NCI-H2196 treated with DMSO at 0.1 percent for 48 hours (cell line): ENCODE data around the gene PTPRR.
"Not testable (repeated sequence)": the region's sequence is repeated elsewhere in the genome, so short reads cannot be mapped to it uniquely, and the experiment has no call there.

Source experiments
- DNase-seq: peaks from one replicate; lab custom pipeline; 2025; ENCODE audit not compliant: unreplicated experiment; lab: John Stamatoyannopoulos, UW

PTPRR gene

GRCh38 chr12:70754330-70754741 lies 166.2 kb downstream of the PTPRR start:
- no peak for DNase-seq

DNA sequence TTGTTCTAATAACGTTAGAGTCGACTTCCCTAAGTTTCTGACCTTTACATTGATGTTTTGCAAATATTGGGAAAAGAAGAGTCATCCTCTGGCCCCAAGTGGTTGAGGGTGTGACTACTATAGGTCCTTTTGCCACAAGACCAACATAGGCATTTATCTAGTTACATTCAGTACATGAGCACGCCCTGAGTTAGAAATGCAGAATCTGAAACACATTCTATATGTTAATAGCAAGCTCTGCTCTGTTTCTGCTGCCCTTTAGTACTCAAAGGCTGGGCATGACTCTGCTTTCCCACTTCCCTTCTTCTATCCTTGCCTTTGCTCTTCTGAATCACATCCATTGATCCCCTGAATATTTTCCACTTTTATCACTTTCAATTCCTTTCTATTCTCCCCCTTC lies 168.2 kb downstream of the PTPRR start:
- DNase-seq = no peak

GRCh38 chr12:70749931-70750330 lies 170.6 kb downstream of the PTPRR start:
- no peak for DNase-seq

GRCh38 chr12:70748809-70749208 lies 171.7 kb downstream of the PTPRR start:
- no peak for DNase-seq

DNA sequence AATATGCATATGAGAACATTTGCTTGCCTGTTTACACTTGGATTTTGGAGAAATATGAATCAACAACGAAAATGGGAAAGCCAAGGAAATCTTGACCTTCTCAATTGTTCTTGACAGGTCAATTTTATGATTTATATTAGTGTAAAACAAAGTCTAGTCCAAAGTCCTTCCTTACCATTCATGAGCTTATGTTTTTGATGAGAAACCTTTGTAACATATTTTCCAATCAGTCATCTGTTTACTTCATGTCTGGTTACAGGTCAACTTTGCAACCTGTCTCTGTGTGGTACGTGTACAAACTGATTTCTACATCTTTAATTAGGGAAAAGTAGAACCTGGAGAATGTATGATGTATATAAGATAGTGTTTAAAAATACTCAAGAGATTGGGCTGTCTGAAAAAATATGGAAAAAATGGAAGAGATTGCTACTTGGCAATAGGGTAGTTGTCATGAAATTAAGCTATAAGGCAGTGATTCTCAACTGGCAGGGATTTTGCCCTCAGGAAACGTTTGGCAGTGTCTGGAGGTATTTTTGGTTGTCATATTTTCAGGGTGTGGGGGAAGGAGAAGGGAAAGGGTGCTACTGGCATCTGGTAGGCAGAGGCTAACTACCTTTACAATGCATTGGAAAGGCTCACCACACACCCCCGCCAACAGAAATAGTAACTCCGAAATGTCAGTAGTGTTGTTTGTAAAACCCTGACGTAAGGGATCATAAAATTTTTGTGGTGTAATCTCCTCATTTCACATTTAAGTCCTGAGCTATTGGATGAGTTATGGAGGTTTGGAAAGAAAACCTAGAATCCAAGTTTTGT lies 172.9 kb downstream of the PTPRR start:
- no peak for DNase-seq

- DNase-seq = no peak
Observed at GRCh38 chr12:70745048-70745447, 175.5 kb downstream of the PTPRR start.

GRCh38 chr12:70744178-70744577 lies 176.4 kb downstream of the PTPRR start:
- no peak for DNase-seq

GRCh38 chr12:70741256-70741655 lies 179.3 kb downstream of the PTPRR start:
- no peak for DNase-seq

GRCh38 chr12:70739756-70740155 lies 180.8 kb downstream of the PTPRR start:
- no peak for DNase-seq

- no peak for DNase-seq
Observed at GRCh38 chr12:70736351-70737133, 184.0 kb downstream of the PTPRR start.

- not testable (repeated sequence) for DNase-seq
Observed at GRCh38 chr12:70735197-70735596, 185.3 kb downstream of the PTPRR start.

GRCh38 chr12:70733385-70733784 lies 187.2 kb downstream of the PTPRR start:
- no peak for DNase-seq

DNA sequence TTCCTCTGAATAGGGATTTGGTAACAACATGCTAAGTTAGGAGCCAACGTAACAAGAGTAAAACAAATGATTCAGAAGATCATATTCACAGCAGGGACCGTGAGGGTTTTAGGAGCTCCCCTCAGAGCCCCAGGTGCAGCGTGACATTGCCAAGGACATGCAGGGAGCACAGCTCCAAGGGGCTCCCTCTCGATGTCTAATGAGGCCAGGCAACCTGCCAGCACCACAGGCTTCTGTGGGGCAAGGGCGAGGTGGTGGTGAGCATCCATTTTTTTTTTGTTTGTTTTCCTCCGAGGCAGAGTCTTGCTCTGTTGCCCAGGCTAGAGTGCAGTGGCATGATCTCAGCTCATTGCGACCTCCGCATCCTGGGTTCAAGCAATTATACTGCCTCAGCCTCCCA lies 188.3 kb downstream of the PTPRR start:
- DNase-seq = no peak

- DNase-seq = no peak
Observed at GRCh38 chr12:70730675-70731180, 189.8 kb downstream of the PTPRR start.

GRCh38 chr12:70724444-70724843 lies 196.1 kb downstream of the PTPRR start:
- no peak for DNase-seq

- DNase-seq = no peak
Observed at GRCh38 chr12:70722584-70723343, 197.8 kb downstream of the PTPRR start.

GRCh38 chr12:70721656-70722357 lies 198.7 kb downstream of the PTPRR start:
- no peak for DNase-seq

DNA sequence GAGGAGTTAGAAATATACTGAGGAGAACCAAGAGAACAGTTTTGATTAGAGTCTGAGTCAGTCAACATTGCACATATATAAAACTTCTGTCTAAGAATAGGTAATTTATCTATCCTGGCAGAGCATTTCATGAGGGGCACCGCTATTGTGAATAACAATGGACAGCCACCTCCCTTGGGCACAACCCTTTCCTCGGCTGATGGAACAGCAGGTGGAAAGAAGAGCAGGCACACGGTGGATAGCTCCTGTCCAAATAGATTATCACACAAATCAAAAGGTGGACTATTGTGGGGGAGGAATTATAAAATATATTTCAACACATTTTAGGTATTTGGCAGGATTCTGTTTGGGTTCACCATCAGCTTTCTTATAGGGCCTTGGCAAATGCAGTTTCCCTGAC lies 199.3 kb downstream of the PTPRR start:
- no peak for DNase-seq

DNA sequence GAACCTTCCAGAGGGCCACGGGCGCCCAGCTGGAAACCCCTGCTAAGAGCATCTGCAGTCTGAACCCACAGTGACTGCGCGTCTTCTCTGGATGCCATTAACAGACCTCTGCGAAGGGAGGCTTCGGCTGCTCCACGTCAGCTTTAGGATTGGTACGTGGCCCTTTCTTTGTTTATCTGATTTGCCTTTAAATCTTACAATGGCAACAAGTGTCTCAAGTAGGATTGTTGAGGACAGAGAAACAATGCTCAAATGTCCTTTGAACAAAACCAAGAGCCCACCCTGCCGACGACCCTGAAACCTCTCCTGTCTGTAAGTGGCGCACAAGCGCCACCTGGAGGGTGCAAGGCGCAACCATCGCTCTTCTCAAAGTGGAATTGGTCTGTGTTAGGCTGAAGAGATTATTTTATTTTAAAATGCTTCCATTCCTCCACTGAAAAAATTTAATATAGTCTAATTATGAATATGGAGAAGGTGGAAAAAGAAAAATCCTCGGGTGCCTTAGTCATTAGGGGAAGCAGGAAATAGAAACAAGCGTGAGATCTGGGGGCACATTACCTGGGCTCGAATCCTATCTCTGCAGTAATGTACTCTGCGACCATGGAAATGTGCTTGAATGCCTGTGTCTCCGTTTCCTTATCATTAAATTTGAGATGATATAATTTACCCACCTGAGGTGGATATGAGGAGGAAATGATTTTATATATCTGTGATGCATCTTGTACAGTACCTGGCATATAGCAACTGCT lies 200.7 kb downstream of the PTPRR start:
- no peak for DNase-seq

DNA sequence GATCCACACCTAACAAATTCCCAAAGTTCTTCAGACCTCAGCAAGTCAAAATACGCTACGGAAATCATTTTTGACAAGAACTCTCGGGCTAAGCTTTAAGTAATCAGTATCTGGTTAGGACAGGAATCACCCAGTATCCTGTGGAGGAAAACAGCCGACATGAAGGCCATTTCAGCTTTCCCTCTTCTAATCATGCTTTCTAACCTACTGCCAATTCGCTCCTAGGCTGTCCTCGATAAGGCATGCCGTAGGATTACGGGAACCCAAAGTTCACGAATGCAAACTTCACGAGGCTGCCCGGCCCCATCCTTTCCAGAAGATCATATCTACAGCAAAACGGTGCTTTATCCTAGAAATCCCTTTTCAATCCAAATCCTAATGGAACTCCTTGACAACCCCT lies 201.5 kb downstream of the PTPRR start:
- DNase-seq = no peak
